Muscle layer of colon (tissue), 2 donors: Measurements from ENCODE around the gene SYTL3.

ENCODE experiments used
- H3K27ac ChIP-seq: one replicate; pipeline ENCODE4 v1.7.0; 2013; ENCODE audit warnings: low read depth, mild to moderate bottlenecking, low read length, moderate library complexity
- H3K27me3 ChIP-seq, 2 donors: one replicate each; pipeline ENCODE4 v1.7.0; 2013; ENCODE audit warnings: low read length in 2 of 2, mild to moderate bottlenecking in 2 of 2; ENCODE audit not compliant: insufficient read depth in 2 of 2, control insufficient read depth in 1 of 2
- H3K36me3 ChIP-seq: one replicate; pipeline ENCODE4 v1.7.0; 2013; ENCODE audit warnings: mild to moderate bottlenecking, low read length; ENCODE audit not compliant: insufficient read depth
- H3K4me1 ChIP-seq: one replicate; pipeline ENCODE4 v1.7.0; 2013; ENCODE audit warnings: mild to moderate bottlenecking, low read length; ENCODE audit not compliant: insufficient read depth
- H3K4me3 ChIP-seq, 2 donors: one replicate each; pipeline ENCODE4 v1.7.0; 2013; ENCODE audit warnings: low read length in 2 of 2, low read depth in 1 of 2, mild to moderate bottlenecking in 1 of 2, moderate library complexity in 1 of 2
- H3K9ac ChIP-seq: one replicate; pipeline ENCODE4 v1.7.0; 2013; ENCODE audit warnings: low read length
- H3K9me3 ChIP-seq: one replicate; pipeline ENCODE4 v1.7.0; 2013; ENCODE audit warnings: mild to moderate bottlenecking, low read length
- donor health status: abdominal sarcoma.
- donor health status: Adenocarcinoma of cecum.

The SYTL3 gene

DNA sequence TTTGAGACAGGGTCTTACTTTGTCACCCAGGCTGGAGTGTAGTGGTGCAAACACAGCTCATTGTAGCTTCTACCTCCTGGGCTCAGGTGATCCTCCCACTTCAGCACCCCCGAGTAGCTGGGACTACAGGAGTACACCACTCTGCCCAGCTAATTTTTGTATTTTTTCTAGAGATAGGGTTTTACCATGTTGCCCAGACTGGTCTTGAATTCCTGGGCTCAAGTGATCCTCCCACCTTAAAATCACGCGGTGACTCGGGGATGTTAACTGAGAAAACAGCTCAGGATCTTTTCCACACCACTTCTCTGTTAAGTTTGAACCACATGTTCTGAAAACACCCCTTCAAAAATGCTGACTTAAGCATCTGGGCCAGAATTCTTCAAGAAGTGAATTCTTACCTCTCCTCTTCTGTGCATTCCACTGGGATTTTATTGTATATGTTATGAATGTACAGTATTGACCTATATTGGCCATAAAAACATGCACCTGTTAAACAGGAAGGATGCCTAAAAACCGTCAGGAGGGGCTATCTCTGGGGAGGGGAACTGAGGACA is 72.4 kb downstream of the SYTL3 start:
- Histone ChIP-seq H3K9ac (no peak overlapping the region), H3K36me3 (no peaks in the 10 kb centered on the region), H3K9me3 (no peaks in the 10 kb centered on the region), H3K27me3 (no peaks in the 10 kb centered on the region), H3K27ac (no peak overlapping the region), H3K4me3 (no peak overlapping the region), H3K4me1 (no peaks in the 10 kb centered on the region)

DNA sequence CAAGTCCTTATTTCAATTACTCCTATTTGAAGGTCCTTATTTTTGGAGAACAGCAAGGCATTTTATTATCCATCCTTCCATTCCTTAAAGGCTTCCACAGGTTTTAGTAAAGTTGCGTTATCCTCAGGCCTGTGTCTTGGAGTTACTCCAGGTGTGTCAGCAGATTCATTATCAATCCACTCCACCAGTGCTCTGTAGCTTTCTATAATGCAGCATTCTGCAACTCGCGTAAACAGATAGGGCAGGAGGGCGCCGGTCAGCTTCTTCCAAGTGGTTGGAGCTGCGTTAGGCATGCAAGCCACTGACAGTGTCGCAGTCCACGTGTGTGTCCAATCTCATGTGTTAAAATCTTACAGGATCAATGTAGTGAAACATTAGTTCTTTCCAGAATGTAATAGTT is 75.8 kb downstream of the SYTL3 start:
- Histone ChIP-seq H3K4me3 (no peak overlapping the region), H3K27ac (no peak overlapping the region), H3K36me3 (no peaks in the 10 kb centered on the region), H3K9me3 (no peaks in the 10 kb centered on the region), H3K4me1 (no peaks in the 10 kb centered on the region), H3K9ac (no peak overlapping the region), H3K27me3 (no peaks in the 10 kb centered on the region)

DNA sequence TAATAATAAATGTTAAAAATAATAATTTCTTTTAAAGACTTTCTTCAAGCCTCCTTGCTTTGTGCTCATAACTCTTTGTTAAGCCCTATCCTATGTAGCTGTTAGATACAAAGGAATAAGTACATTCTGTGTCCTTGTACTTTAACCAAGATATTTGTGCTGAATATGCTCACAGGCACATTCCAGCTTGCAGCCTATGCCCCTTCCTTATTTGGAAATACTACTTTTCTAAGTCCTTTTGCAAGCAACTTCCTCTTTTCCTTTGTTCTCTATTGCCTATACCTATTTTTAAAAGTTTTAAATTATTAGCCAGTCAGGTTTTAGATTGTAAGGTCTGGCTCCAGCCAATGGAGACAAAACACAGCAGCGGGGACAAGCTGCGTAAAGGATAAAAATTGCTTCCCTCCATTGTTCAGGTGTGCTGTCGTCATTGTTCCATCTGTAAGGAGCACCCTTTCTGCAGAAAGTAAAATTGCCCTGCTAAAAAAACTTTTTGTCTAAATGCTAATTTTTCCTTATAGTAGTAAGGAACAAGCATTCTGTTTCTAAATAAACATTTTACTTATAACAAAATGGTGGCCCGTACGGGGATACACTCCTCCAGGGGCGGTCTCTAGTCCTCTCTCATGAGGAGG is 80.2 kb downstream of the SYTL3 start:
- H3K9me3 ChIP-seq = no peaks in the 10 kb centered on the region
- no peak overlapping the region for H3K9ac ChIP-seq
- H3K4me1 ChIP-seq = no peaks in the 10 kb centered on the region
- H3K27ac ChIP-seq = no peak overlapping the region
- H3K27me3 ChIP-seq = no peaks in the 10 kb centered on the region
- no peak overlapping the region for H3K4me3 ChIP-seq
- no peaks in the 10 kb centered on the region for H3K36me3 ChIP-seq

DNA sequence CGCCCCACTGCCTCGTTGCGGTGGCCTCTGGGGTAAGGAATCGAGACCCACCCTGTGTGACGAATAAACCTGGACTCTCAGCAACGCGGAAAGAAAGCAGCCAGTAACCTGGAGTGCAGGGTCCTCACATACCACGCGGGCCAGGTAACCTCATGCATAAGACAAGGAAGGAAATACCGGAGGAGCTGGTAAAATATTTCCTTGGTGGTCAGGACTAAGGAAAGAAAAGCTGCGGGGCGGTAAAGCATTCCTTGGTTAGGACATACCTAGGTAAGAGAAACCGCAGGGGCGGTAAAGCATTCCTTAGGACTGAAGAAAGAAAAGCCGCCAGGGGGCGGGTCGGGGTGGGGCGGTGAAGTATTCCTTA is 80.7 kb downstream of the SYTL3 start:
- H3K9me3 ChIP-seq = no peaks in the 10 kb centered on the region
- H3K36me3 ChIP-seq = no peaks in the 10 kb centered on the region
- no peaks in the 10 kb centered on the region for H3K4me1 ChIP-seq
- H3K27ac ChIP-seq = no peak overlapping the region
- no peaks in the 10 kb centered on the region for H3K27me3 ChIP-seq
- H3K4me3 ChIP-seq = no peak overlapping the region
- H3K9ac ChIP-seq = no peak overlapping the region

DNA sequence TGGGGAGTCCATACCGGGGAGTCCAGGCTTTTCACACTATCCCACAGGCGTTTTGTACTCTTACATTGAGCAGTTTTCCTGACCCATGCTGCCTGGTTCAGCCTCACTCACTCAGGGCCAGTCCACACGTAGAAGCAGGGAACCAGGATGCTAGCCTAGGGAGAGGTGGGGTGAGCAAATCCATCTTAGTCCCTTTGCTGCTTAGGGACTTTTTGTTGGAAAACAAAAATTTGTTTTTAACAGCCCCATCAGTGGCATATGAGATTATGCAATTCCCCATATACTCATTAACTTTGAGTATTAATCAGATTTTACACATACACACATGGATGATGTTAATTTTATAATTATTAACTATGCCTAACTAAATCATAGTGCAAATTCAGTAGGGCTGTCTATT is 85.2 kb downstream of the SYTL3 start:
- Histone ChIP-seq H3K27me3 (no peaks in the 10 kb centered on the region), H3K9me3 (peaks cover 4% of the 10 kb centered on the region), H3K9ac (no peak overlapping the region), H3K27ac (no peak overlapping the region), H3K4me1 (no peaks in the 10 kb centered on the region), H3K36me3 (no peaks in the 10 kb centered on the region), H3K4me3 (no peak overlapping the region)

DNA sequence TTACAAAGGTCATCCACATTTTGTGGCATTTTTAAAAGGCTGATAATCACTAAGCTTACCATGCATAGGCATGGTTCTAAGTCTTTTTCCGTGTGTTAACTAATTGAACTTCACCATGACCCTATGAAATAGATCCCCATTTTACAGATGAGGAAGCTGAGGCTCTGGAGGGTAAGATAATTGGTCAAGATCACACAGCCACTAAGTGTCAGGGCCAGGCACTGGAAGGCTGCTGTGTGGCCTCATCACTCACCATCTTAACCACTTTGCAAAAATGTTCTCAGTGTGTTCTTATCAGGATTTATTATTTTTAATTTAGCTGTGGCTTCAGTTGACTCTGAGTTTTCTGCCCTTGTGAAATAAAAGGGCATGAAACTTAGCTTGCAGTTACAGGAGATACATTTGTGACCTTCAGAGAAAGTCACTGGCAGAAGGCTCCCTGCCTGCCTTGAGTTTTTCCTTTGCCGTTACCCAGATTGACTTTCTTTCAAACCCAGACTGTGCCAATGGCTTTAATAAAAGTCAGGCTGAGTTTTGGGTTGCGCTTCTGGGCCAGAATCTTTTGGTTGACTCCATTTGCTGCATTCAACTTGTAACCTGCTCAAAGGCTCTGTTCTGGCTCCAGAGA is 87.3 kb downstream of the SYTL3 start:
- Histone ChIP-seq H3K27ac (no peak overlapping the region), H3K36me3 (no peaks in the 10 kb centered on the region), H3K9me3 (peaks cover 4% of the 10 kb centered on the region), H3K9ac (no peak overlapping the region), H3K27me3 (no peaks in the 10 kb centered on the region), H3K4me1 (no peaks in the 10 kb centered on the region), H3K4me3 (no peak overlapping the region)

DNA sequence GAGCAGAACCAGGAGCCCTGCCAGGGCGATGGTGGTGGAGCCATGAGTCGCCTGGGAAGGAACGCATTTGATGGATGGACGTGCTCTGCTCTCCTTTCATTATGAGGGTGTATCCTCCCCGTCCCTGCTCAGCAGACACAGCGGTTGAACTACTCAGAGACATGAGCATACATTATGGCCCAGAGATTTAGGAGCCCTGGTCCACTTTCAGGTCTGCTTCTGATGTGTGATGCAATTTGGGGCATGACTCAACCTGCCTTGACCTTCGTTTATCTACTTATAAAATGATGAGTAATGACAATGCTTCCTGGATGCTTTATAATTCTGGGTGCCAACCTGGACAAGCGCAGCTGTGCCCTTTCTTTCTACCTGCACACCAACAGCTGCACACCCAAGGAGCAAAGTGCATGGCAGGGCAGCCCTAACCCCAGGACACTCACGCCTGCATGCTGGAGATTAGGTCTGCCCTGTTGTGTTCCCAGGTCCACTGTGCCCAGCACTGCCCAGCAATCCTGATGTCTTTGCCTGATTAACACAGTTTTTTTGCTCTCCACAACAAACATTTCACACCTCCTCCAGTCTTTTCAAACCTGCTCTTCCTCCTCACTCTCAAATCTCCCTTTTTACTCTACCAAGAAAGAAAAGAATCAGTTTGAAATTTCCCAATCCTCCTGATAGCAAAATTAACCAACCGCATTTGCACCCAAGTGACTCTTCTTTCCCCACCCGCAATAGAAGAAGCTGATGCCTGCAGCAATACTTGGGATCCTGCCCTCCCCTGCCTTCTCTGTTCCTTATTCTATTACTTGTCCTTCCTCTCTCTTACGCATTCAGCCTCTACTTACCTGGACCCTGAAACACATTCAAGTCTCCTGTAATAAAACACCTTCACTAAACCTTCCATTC is 88.1 kb downstream of the SYTL3 start:
- H3K4me1 ChIP-seq = no peaks in the 10 kb centered on the region
- H3K36me3 ChIP-seq = no peaks in the 10 kb centered on the region
- peaks cover 4% of the 10 kb centered on the region for H3K9me3 ChIP-seq
- no peak overlapping the region for H3K27ac ChIP-seq
- H3K27me3 ChIP-seq = no peaks in the 10 kb centered on the region
- H3K4me3 ChIP-seq = no peak overlapping the region
- no peak overlapping the region for H3K9ac ChIP-seq

DNA sequence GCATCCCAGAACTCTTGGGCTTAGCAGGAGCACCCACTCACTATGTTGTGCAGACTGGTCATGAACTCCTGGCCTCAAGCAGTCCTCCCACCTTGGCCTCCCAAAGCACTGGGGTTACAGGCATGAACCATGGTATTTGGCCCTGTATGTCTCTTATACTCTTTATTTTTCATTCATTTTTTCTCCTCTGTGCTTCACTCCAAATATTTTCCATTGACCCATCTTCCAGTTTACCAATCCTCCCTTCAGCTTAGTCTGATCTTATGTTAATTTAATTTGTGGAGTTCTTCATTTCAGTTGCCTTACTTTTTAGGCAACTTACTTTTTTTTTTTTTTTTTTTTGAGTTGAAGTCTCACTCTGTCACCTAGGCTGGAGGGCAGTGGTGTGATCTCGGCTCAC is 89.8 kb downstream of the SYTL3 start:
- Histone ChIP-seq H3K27ac (no peak overlapping the region), H3K4me1 (no peaks in the 10 kb centered on the region), H3K27me3 (no peaks in the 10 kb centered on the region), H3K36me3 (no peaks in the 10 kb centered on the region), H3K9ac (no peak overlapping the region), H3K4me3 (no peak overlapping the region), H3K9me3 (peaks cover 4% of the 10 kb centered on the region)

DNA sequence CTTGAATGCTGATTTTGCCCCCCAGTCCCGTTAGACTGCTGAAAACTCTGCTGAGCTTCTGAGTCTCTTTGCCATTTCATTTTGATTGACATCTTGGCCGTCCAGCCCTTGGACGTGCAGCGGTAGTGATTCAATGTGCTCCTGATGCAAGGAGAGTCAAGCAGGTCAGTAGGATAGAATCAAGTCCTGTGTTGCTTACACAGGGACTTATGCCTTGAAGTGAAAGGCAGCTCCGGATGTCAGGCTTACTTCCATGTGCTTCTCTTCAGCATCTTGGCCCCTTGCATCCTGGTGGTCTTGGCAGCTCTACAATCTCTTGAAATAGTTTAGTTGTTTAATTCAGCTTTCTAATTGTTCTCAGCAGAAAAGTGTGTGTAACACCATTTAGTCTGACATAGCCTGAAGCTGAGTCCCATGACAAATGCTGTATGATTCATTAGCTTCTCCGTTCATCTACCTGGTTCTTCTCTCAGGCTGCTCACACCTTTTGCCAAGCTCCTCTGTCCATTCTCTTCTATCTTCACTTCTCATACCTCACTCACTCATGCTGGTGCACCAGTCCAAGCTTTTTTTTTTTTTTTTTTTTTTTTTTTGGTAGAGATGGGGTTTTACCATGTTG is 93.3 kb downstream of the SYTL3 start:
- H3K4me3 ChIP-seq = no peak overlapping the region
- no peaks in the 10 kb centered on the region for H3K27me3 ChIP-seq
- peaks cover 4% of the 10 kb centered on the region for H3K9me3 ChIP-seq
- no peaks in the 10 kb centered on the region for H3K36me3 ChIP-seq
- no peak overlapping the region for H3K9ac ChIP-seq
- no peak overlapping the region for H3K27ac ChIP-seq
- H3K4me1 ChIP-seq = no peaks in the 10 kb centered on the region

DNA sequence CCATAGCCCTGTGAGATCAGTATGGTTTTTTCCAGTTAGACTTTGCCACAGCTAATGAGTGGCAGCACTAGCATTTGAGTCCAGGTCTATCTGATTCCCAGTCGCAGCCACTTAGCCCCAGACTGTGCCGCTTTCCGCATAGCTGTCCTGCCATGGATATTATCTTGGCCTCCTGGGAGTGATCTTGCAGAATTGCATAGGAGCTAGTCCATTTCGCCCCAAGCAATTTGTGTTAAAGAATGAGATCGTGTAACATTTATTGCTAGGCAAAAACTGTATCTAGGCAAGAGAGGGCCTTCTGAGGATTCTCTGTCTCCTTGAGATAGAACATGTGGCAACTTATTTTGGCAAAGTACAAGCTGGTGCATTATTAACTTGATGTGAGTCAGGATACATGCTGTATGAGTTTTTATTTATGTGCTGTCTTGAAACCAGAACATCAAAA is 95.2 kb downstream of the SYTL3 start:
- H3K4me3 ChIP-seq = no peak overlapping the region
- H3K27ac ChIP-seq = no peak overlapping the region

DNA sequence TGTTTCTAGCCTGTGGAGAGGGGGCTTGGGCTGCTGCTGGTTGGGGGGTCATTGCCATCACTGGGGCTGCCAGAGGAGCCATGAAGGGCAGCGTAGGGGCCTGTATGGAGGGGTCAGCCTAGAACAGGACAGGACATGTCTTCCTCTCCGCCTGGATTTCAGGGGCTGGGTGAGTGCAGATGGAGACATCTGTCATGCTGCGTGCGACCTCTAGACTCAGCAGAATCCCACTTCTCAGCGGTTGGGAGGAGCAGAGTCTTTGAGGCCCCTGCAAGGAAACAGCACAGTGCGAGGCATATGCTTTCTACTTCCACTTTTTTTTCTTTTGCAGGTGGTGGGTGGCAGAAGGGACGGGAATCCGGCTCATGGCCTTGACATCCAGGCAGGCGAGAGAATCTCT is 101.4 kb downstream of the SYTL3 start:
- Histone ChIP-seq H3K4me1 (peaks cover 8% of the 10 kb centered on the region), H3K4me3 (no peak overlapping the region), H3K36me3 (no peaks in the 10 kb centered on the region), H3K27ac (no peak overlapping the region), H3K9me3 (no peaks in the 10 kb centered on the region), H3K27me3 (no peaks in the 10 kb centered on the region), H3K9ac (no peak overlapping the region)

More for the DNA sequence above, 95.2 kb downstream of the SYTL3 start:
- Histone ChIP-seq H3K9ac (no peak overlapping the region), H3K27me3 (no peaks in the 10 kb centered on the region), H3K36me3 (no peaks in the 10 kb centered on the region), H3K4me1 (no peaks in the 10 kb centered on the region), H3K9me3 (no peaks in the 10 kb centered on the region)
